ENCODE data around the gene CTH. TPM values are rescaled to one million over a fixed set of nuclear protein-coding genes. Genes with fewer than 3 reads are reported as not detected.
"Not testable (repeated sequence)": the region's sequence is repeated elsewhere in the genome, so short reads cannot be mapped to it uniquely, and the experiment has no call there.

CTH gene
- total RNA-seq, 2 experiments from 2014 or later = 9.1 to 13.1 TPM

DNA sequence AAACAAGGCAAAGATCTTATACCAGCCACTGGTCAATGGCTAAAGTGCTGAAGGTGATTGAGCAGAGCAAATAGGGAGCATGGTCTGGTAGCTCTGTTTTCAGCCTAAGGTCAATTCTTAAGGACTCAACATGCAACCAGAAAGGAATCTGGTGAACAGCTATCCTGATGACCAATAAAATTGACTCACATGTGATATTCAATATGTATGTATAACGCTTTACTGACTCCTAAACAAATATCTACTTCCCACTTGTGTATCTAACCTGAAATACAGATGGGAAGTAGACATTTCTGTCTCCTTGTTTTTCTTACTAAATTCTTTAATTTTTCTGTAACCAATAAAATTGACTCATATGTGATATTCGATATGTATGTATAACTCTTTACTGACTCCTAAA is 24.9 kb upstream of the CTH start:
- no peaks in the 10 kb centered on the region for H3K9me3 Mint-ChIP-seq (ENCODE audit: low read depth)
- CTCF ChIA-PET = no interaction called here
- no peaks in the 10 kb centered on the region for H3K4me1 Mint-ChIP-seq
- no peak for ATAC-seq
- H3K27me3 Mint-ChIP-seq = peaks cover 19% of the 10 kb centered on the region
- H3K4me3 Mint-ChIP-seq = no peak overlapping the region
- H3K27ac Mint-ChIP-seq = no peak overlapping the region
- DNase-seq = no peak
- no peaks in the 10 kb centered on the region for H3K36me3 Mint-ChIP-seq

DNA sequence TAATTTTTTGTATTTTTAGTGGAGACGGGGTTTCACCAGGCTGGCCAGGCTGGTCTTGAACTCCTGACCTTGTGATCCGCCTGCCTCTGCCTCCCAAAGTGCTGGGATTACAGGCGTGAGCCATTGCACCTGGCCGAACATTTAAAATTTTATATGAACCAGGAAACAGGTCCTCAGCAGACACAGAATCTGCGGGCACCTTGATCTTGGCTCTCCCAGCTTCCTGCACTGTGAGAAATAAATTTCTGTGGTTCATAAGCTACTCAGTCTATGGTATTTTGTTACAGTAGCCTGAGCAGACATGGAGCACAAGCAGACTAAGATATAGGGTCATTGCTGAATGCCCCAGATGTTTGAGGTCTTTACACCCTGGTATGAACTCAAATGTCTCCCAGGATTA is 23.6 kb upstream of the CTH start:
- Mint-ChIP-seq H3K27me3 (peaks cover 23% of the 10 kb centered on the region), H3K9me3 (ENCODE audit: low read depth) (no peaks in the 10 kb centered on the region), H3K36me3 (no peaks in the 10 kb centered on the region), H3K4me1 (no peaks in the 10 kb centered on the region), H3K27ac (no peak overlapping the region), H3K4me3 (no peak overlapping the region)
- ATAC-seq = no peak
- no peak for DNase-seq
- CTCF ChIA-PET = no interaction called here

DNA sequence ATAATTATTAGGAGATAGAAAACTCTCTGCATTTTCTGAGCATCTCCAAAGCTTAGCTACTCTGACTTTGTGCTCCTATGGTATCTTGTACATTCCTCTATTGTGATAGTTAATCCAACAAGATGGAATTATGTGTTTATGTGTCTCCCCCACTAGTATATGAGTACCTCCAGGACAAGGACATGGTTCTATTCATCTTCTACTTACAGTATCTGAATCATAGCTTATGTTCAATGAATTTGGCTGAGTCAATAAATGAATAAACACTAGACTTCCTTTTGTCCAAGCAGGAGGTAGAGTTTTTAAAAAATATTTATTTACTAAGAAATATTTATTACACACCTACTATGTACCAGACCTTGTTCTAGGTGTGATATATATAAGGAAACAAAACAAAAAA is 18.4 kb upstream of the CTH start:
- CTCF ChIA-PET = interaction anchor here (1.0 kb wide), 1 partner anchor 8 kb away, joined by 4 read pairs; no protein-coding TSS in a partner anchor
- DNase-seq (no peak), ATAC-seq (no peak)
- Mint-ChIP-seq H3K27ac (no peak overlapping the region), H3K4me3 (no peak overlapping the region), H3K27me3 (peaks cover 23% of the 10 kb centered on the region), H3K4me1 (no peaks in the 10 kb centered on the region), H3K36me3 (no peaks in the 10 kb centered on the region), H3K9me3 (ENCODE audit: low read depth) (no peaks in the 10 kb centered on the region)

DNA sequence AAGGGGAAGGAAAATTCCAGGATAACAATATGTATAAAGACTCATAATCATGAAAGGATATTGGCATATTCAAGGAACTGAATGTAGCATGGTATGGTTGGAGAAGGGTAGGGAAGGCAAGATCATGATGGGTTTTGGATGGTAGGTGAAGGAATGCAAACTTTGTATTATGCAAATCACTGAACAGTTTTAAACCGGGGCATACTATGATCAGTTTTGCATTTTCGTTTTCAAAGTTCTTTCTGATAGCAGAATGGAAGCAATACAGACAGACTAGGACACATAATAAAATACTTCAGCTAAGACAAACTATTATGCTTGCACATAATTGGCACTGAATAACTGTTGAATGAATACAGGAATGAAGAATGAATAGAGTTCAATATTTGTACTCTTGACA is 14.5 kb upstream of the CTH start:
- CTCF ChIA-PET = interaction anchor here (1.1 kb wide), 1 partner anchor 49 kb away, joined by 3 read pairs; no protein-coding TSS in a partner anchor
- no peak for DNase-seq
- Mint-ChIP-seq H3K36me3 (no peaks in the 10 kb centered on the region), H3K27ac (no peak overlapping the region), H3K9me3 (ENCODE audit: low read depth) (no peaks in the 10 kb centered on the region), H3K27me3 (peaks cover 21% of the 10 kb centered on the region), H3K4me1 (no peaks in the 10 kb centered on the region), H3K4me3 (no peak overlapping the region)
- ATAC-seq = no peak

DNA sequence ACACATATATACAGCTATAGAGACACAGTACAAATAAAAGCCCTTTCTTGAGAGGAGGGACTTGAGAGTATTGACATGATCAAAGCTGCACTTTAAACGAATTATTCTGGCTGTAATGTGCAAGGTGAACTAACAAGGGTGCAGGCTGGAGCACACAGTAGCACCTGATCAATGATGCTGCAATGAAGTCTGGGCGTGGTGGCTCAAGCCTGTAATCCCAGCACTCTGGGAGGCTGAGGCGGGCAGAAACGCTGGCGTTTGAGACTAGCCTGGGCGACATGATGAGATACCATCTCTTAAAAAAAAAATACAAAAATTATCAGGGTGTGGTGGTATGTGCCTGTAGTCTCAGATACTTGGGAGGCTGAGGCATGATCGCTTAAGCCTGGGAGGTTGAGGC is 14.1 kb upstream of the CTH start:
- Mint-ChIP-seq H3K9me3 (ENCODE audit: low read depth) (no peaks in the 10 kb centered on the region), H3K27me3 (peaks cover 17% of the 10 kb centered on the region), H3K4me3 (no peak overlapping the region), H3K36me3 (no peaks in the 10 kb centered on the region), H3K4me1 (no peaks in the 10 kb centered on the region), H3K27ac (no peak overlapping the region)
- no peak for ATAC-seq
- CTCF ChIA-PET = no interaction called here
- no peak for DNase-seq

DNA sequence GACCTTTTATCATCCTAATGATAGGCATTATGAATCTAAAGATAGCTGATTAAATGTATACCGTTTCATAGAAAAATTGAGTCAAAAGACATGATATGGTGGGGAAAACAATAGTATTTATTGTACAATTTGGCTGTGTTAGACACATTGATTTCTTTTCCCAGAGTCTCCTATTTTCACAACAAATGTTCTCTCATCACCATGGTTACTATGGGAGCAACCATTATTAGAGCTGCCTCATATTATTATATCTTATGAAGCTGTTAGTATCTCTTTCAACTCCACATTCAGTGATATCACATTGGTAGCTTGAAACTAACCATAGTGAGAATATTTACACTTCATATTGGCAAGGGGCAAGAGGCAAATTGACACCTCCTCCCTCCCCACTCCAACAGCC is 10.7 kb upstream of the CTH start:
- ATAC-seq (no peak), DNase-seq (no peak)
- H3K9me3 Mint-ChIP-seq (ENCODE audit: low read depth) = no peaks in the 10 kb centered on the region
- H3K27me3 Mint-ChIP-seq = peaks cover 27% of the 10 kb centered on the region
- H3K27ac Mint-ChIP-seq = no peak overlapping the region
- no peak overlapping the region for H3K4me3 Mint-ChIP-seq
- no peaks in the 10 kb centered on the region for H3K4me1 Mint-ChIP-seq
- no peaks in the 10 kb centered on the region for H3K36me3 Mint-ChIP-seq
- CTCF ChIA-PET = interaction anchor here (1.6 kb wide), 1 partner anchor 8 kb away, joined by 4 read pairs; no protein-coding TSS in a partner anchor

DNA sequence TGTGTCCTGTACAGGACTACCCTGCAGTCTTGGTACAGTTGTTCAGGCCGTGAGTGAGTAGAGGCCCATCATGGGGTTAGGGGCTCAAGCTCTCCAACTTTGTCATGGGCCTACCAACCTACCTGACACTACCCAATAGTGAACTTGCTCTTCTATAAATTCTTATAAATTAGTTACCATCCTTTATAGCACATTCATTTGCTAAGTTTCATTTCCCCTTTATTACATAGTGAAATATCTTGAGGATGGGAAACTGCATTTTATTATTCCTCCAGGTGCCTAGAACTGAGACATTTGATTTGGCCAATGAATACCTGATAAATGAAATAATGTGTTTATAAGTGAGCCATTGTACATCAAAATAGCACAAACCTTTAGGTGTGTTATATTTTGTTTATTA is 9.1 kb upstream of the CTH start:
- H3K4me3 Mint-ChIP-seq = no peak overlapping the region
- no peak for DNase-seq
- H3K4me1 Mint-ChIP-seq = no peaks in the 10 kb centered on the region
- H3K9me3 Mint-ChIP-seq (ENCODE audit: low read depth) = no peaks in the 10 kb centered on the region
- no peak for ATAC-seq
- CTCF ChIA-PET = interaction anchor here (1.9 kb wide), 1 partner anchor 9 kb away, joined by 5 read pairs; the partner anchor contains the start of gene CTH
- H3K36me3 Mint-ChIP-seq = no peaks in the 10 kb centered on the region
- H3K27me3 Mint-ChIP-seq = peaks cover 32% of the 10 kb centered on the region
- no peak overlapping the region for H3K27ac Mint-ChIP-seq

DNA sequence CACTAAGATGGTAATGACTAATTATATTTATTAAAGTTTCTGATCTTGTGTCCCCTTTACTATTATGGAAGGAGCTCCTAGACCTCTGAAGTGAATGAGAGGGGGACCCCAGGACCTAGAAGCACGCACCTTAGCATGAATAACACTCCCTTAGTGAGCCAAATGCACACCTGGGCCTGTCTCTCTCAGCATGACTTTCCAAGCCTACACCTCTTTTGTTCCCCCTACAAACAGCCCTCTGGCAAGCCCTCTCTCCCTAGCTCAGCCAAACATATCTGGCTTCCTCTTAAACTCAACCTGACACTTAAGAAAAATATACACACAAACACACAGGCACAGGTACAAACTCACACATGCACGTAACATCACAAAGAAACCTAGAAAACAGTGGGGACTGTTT is 7.3 kb upstream of the CTH start:
- H3K27me3 Mint-ChIP-seq = peaks cover 28% of the 10 kb centered on the region
- no peaks in the 10 kb centered on the region for H3K36me3 Mint-ChIP-seq
- H3K4me3 Mint-ChIP-seq = no peak overlapping the region
- H3K9me3 Mint-ChIP-seq (ENCODE audit: low read depth) = no peaks in the 10 kb centered on the region
- DNase-seq = no peak
- CTCF ChIA-PET = no interaction called here
- no peak overlapping the region for H3K27ac Mint-ChIP-seq
- H3K4me1 Mint-ChIP-seq = no peaks in the 10 kb centered on the region
- no peak for ATAC-seq

DNA sequence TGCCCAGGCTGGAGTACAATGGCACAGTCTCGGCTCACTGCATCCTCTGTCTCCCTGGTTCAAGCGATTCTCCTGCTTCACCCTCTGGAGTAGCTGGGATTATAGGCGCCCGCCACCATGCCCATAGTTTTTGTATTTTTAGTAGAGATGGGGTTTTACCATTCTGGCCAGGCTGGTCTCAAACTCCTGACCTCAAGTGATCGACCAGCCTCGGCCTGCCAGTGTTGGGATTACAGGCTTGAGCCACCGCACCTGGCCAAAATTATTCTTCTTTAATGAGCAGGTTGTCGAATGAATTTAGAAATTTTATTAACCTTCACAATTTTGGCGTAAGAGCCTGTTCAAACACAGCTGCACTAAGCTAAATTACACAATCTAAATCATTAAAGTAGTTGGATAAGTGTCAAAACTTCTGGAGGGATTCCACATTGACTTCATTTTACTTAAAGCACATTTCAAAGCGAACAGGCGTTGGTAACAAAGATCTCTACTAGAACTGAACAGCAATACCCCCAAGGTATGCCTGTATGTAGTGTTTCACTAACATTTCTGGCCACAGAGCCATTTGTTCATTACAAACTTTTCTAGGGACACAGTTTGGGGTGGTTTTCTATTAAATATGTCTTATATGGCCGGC is 5.2 kb upstream of the CTH start:
- peaks cover 7% of the 10 kb centered on the region for H3K4me1 Mint-ChIP-seq
- H3K27ac Mint-ChIP-seq = no peak overlapping the region
- H3K27me3 Mint-ChIP-seq = peaks cover 25% of the 10 kb centered on the region
- no peak overlapping the region for H3K4me3 Mint-ChIP-seq
- CTCF ChIA-PET = no interaction called here
- ATAC-seq (no peak), DNase-seq (no peak)
- H3K9me3 Mint-ChIP-seq (ENCODE audit: low read depth) = no peaks in the 10 kb centered on the region
- H3K36me3 Mint-ChIP-seq = no peaks in the 10 kb centered on the region

DNA sequence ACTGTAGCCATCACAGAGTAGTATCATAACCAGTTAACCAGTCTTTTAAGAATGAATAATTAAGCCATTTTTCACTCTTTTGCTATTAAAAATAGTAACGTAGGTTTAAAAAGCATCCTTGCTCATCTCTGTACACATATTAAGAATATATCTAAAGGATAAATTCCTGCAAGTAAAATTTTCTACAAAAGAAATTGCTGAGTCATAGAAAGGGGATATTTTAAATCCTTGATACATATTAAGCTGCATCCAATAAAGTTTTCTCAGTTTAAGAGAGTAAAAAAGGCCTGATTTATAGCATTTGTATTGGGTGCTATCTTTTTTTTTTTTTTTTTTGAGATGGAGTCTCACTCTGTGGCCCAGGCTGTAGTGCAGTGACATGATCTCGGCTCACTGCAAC is 1.9 kb upstream of the CTH start:
- Mint-ChIP-seq H3K27ac (no peak overlapping the region), H3K27me3 (peaks cover 23% of the 10 kb centered on the region), H3K4me1 (peaks cover 17% of the 10 kb centered on the region), H3K9me3 (ENCODE audit: low read depth) (no peaks in the 10 kb centered on the region), H3K4me3 (no peak overlapping the region), H3K36me3 (no peaks in the 10 kb centered on the region)
- DNase-seq (no peak), ATAC-seq (no peak)
- CTCF ChIA-PET = no interaction called here

DNA sequence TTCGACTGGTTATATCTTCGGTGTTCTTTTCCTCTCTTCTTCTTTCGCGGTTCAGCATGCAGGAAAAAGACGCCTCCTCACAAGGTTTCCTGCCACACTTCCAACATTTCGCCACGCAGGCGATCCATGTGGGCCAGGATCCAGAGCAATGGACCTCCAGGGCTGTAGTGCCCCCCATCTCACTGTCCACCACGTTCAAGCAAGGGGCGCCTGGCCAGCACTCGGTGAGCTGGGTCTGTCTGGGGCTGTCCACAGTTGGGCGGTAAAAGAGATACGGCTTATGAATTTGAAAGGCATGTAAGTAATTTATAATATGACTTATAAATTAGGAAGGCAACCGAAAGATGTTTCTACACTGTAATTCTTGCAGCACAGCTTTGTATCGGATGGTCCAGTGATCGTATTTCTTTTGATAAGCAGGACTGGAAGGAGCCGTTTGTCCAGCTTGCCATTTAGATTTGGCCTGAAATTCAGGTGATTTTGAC is 334 bp downstream of the CTH start:
- CTCF ChIA-PET = interaction anchor here (0.6 to 2.5 kb wide), 4 partner anchors 9 to 65 kb away, joined by 4 to 17 read pairs (median 5); partner anchors contain the start of gene ANKRD13C
- no peak for DNase-seq
- peaks cover 10% of the 10 kb centered on the region for H3K27me3 Mint-ChIP-seq
- H3K4me3 Mint-ChIP-seq = peak overlapping the region; percentile 95
- H3K36me3 Mint-ChIP-seq = no peaks in the 10 kb centered on the region
- no peaks in the 10 kb centered on the region for H3K9me3 Mint-ChIP-seq (ENCODE audit: low read depth)
- ATAC-seq = peak; percentile 14
- H3K4me1 Mint-ChIP-seq = peaks cover 20% of the 10 kb centered on the region
- peak overlapping the region; percentile 95 for H3K27ac Mint-ChIP-seq

DNA sequence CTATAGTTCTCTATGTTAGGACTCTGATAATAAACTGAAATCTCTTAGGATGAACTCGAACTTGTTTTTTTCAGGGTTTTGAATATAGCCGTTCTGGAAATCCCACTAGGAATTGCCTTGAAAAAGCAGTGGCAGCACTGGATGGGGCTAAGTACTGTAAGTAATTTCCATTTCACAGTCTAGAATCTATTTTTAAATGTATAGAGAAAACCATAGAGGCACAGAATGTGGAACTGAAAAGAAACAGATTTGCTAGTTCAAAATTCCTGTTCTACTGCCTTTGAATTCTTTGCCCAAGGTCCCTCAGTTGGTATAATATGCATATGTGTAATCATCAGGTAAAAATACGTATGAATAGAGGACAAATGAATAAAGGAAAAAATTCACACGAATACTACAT is 4.8 kb downstream of the CTH start:
- Mint-ChIP-seq H3K36me3 (peaks cover 7% of the 10 kb centered on the region), H3K4me3 (no peak overlapping the region)

DNA sequence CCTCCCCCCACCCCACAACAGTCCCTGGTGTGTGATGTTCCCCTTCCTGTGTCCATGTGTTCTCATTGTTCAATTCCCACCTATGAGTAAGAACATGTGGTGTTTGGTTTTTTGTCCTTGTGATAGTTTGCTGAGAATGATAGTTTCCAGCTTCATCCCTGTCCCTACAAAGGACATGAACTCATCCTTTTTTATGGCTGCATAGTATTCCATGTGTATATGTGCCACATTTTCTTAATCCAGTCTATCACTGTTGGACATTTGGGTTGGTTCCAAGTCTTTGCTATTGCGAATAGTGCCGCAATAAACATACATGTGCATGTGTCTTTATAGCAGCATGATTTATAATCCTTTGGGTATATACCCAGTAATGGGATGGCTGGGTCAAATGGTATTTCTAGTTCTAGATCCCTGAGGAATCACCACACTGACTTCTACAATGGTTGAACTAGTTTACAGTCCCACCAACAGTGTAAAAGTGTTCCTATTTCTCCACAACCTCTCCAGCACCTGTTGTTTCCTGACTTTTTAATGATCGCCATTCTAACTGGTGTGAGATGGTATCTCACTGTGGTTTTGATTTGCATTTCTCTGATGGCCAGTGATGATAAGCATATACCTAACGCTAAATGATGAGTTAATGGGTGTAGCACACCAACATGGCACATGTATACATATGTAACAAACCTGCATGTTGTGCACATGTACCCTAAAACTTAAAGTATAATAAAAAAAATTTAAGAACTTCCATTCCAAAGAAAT is 8.1 kb downstream of the CTH start:
- H3K27ac Mint-ChIP-seq; H3K27me3 Mint-ChIP-seq; H3K9me3 Mint-ChIP-seq (ENCODE audit: low read depth); H3K4me3 Mint-ChIP-seq; ATAC-seq; H3K4me1 Mint-ChIP-seq; CTCF ChIA-PET; DNase-seq: not testable (repeated sequence)
- H3K36me3 Mint-ChIP-seq = peaks cover 12% of the 10 kb centered on the region

More for the DNA sequence above, 4.8 kb downstream of the CTH start:
- ATAC-seq (no peak), DNase-seq (no peak)
- Mint-ChIP-seq H3K9me3 (ENCODE audit: low read depth) (no peaks in the 10 kb centered on the region), H3K27ac (no peak overlapping the region), H3K27me3 (no peaks in the 10 kb centered on the region), H3K4me1 (peaks cover 13% of the 10 kb centered on the region)
- CTCF ChIA-PET = no interaction called here

DNA sequence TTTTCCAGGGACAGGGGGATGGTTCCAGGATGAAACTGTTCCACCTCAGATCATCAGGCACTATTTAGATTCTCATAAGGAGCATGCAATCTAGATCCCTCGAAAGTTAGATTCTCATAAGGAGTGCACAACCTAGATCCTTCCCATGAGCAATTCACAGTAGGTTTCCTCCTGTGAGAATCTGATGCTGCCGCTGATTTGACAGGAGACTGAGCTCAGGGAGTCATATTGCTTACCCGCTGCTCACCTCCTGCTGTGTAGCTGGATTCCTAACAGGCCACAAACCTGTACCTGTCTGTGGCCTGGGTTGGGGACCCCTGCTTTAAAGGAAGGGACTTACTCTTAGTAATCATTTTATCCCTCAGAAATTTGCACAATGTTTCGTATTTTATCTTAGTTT is 9.3 kb downstream of the CTH start:
- no peak overlapping the region for H3K4me3 Mint-ChIP-seq
- H3K36me3 Mint-ChIP-seq = peaks cover 12% of the 10 kb centered on the region
- no peak overlapping the region for H3K27ac Mint-ChIP-seq
- DNase-seq (no peak), ATAC-seq (no peak)
- no peaks in the 10 kb centered on the region for H3K9me3 Mint-ChIP-seq (ENCODE audit: low read depth)
- H3K27me3 Mint-ChIP-seq = no peaks in the 10 kb centered on the region
- H3K4me1 Mint-ChIP-seq = no peaks in the 10 kb centered on the region
- CTCF ChIA-PET = no interaction called here

Data from activated CD8-positive, alpha-beta memory T cell treated with anti-CD3 and anti-CD28 coated beads, Interleukin-2, amount 10 ng/mL, durations not matched to agents 7 days and 5 days (primary cell).